Activated T-cell treated with anti-CD3 and anti-CD28 coated beads, Interleukin-2, amount 50 U/mL, for 48 hours (primary cell): ENCODE results near the gene VAV3.
A peak's percentile ranks its signal among the peaks of the same experiment; 100 is the strongest.
"Not testable (repeated sequence)": the region's sequence is repeated elsewhere in the genome, so short reads cannot be mapped to it uniquely, and the experiment has no call there.

ENCODE experiments used
- DNase-seq, 2 experiments: peaks; one replicate each; pipeline ENCODE4 v3.0.0-alpha.2; 2020

VAV3 gene

GRCh38 chr1:107935396-107936064, 29.4 kb downstream of the VAV3 start:
- peak; percentile 61 to 69 for DNase-seq

- DNase-seq = peak; percentile 24 to 36
Observed at GRCh38 chr1:107934578-107934977, 30.4 kb downstream of the VAV3 start.

- no peak for DNase-seq
Observed at GRCh38 chr1:107933736-107934135, 31.2 kb downstream of the VAV3 start.

- no peak for DNase-seq
Observed at GRCh38 chr1:107930292-107930691, 34.7 kb downstream of the VAV3 start.

GRCh38 chr1:107927820-107928219, 37.2 kb downstream of the VAV3 start:
- no peak for DNase-seq

- no peak for DNase-seq
Observed at GRCh38 chr1:107926436-107927080, 38.4 kb downstream of the VAV3 start.

GRCh38 chr1:107925565-107925964, 39.4 kb downstream of the VAV3 start:
- DNase-seq = no peak

GRCh38 chr1:107920999-107921398, 44.0 kb downstream of the VAV3 start:
- DNase-seq = no peak

GRCh38 chr1:107920561-107920960, 44.4 kb downstream of the VAV3 start:
- DNase-seq = no peak

GRCh38 chr1:107919953-107920352, 45.0 kb downstream of the VAV3 start:
- DNase-seq = no peak

GRCh38 chr1:107914119-107914765, 50.7 kb downstream of the VAV3 start:
- DNase-seq = no peak

GRCh38 chr1:107912656-107913055, 52.3 kb downstream of the VAV3 start:
- DNase-seq = no peak

- no peak for DNase-seq
Observed at GRCh38 chr1:107900090-107900945, 64.7 kb downstream of the VAV3 start.

GRCh38 chr1:107899655-107900054, 65.3 kb downstream of the VAV3 start:
- DNase-seq = no peak

- peak; percentile 33 to 44 for DNase-seq
Observed at GRCh38 chr1:107897438-107898345, 67.3 kb downstream of the VAV3 start.

GRCh38 chr1:107896936-107897335, 68.0 kb downstream of the VAV3 start:
- no peak for DNase-seq

- no peak for DNase-seq
Observed at GRCh38 chr1:107896401-107896800, 68.6 kb downstream of the VAV3 start.

- no peak for DNase-seq
Observed at GRCh38 chr1:107895403-107896191, 69.4 kb downstream of the VAV3 start.

GRCh38 chr1:107894605-107895004, 70.4 kb downstream of the VAV3 start:
- no peak for DNase-seq

- not testable (repeated sequence) for DNase-seq
Observed at GRCh38 chr1:107893350-107893749, 71.6 kb downstream of the VAV3 start.

- no peak for DNase-seq
Observed at GRCh38 chr1:107889524-107889923, 75.5 kb downstream of the VAV3 start.
